Osteocyte (in vitro differentiated cells): ENCODE data around the gene TRA2B. TPM values are rescaled to one million over a fixed set of nuclear protein-coding genes. Genes with fewer than 3 reads are reported as not detected.

ENCODE experiments used
- DNase-seq: peaks from one replicate; pipeline ENCODE4 v3.0.0; 2021; ENCODE audit warnings: mixed read lengths; ENCODE audit not compliant: unreplicated experiment; ENCODE audit errors: extremely low spot score
- H3K27ac Mint-ChIP-seq: one replicate; pipeline ENCODE4 v1.8.0; 2021; ENCODE audit warnings: mild to moderate bottlenecking, mixed read lengths; ENCODE audit not compliant: unreplicated experiment
- H3K27me3 Mint-ChIP-seq: one replicate; pipeline ENCODE4 v1.8.0; 2021; ENCODE audit warnings: mixed read lengths; ENCODE audit not compliant: unreplicated experiment
- H3K36me3 Mint-ChIP-seq: one replicate; pipeline ENCODE4 v1.8.0; 2021; ENCODE audit warnings: mixed read lengths; ENCODE audit not compliant: unreplicated experiment
- H3K4me1 Mint-ChIP-seq: one replicate; pipeline ENCODE4 v1.8.0; 2021; ENCODE audit warnings: mixed read lengths; ENCODE audit not compliant: unreplicated experiment
- H3K4me3 Mint-ChIP-seq: one replicate; pipeline ENCODE4 v1.8.0; 2021; ENCODE audit warnings: mild to moderate bottlenecking, moderate library complexity, mixed read lengths; ENCODE audit not compliant: unreplicated experiment
- H3K9me3 Mint-ChIP-seq: one replicate; pipeline ENCODE4 v1.8.0; 2021; ENCODE audit warnings: mixed read lengths; ENCODE audit not compliant: unreplicated experiment
- CTCF ChIP-seq: fragments of 200-600 bp; sonication (generic); IDR thresholded peaks from 2 replicates; pipeline ENCODE4 v1.5.0; 2021; ENCODE audit warnings: antibody characterized with exemption, mild to moderate bottlenecking, moderate library complexity
- total RNA-seq: library from RNA; stranded (reverse); gene quantifications from 2 replicates; pipeline ENCODE4 v1.2.1, GENCODE V29; 2021

Gene TRA2B
- total RNA-seq, 1 donor from 2014 or later = 113 TPM

- Mint-ChIP-seq H3K36me3 (no peaks in the 10 kb centered on the region), H3K27ac (no peak overlapping the region), H3K27me3 (peaks cover 2% of the 10 kb centered on the region), H3K9me3 (no peaks in the 10 kb centered on the region), H3K4me3 (no peak overlapping the region), H3K4me1 (peaks cover 2% of the 10 kb centered on the region)
- no peak for DNase-seq
- TF ChIP-seq CTCF = no peak
These were observed 58.9 kb downstream of the TRA2B start for GRCh38 chr3:185878920-185879319.

GRCh38 chr3:185874119-185874518 is 63.7 kb downstream of the TRA2B start:
- Mint-ChIP-seq H3K4me3 (no peak overlapping the region), H3K27ac (no peak overlapping the region), H3K36me3 (no peaks in the 10 kb centered on the region), H3K9me3 (no peaks in the 10 kb centered on the region), H3K4me1 (peaks cover 2% of the 10 kb centered on the region), H3K27me3 (peaks cover 5% of the 10 kb centered on the region)
- DNase-seq = no peak
- TF ChIP-seq CTCF = no peak

GRCh38 chr3:185867650-185868049 is 70.2 kb downstream of the TRA2B start:
- Mint-ChIP-seq H3K36me3 (peaks cover 3% of the 10 kb centered on the region), H3K27me3 (peaks cover 13% of the 10 kb centered on the region), H3K27ac (no peak overlapping the region), H3K4me1 (no peaks in the 10 kb centered on the region), H3K4me3 (no peak overlapping the region), H3K9me3 (peaks cover 5% of the 10 kb centered on the region)
- DNase-seq = no peak
- no peak for TF ChIP-seq CTCF

GRCh38 chr3:185866995-185867394 is 70.8 kb downstream of the TRA2B start:
- peaks cover 3% of the 10 kb centered on the region for H3K36me3 Mint-ChIP-seq
- DNase-seq = no peak
- H3K4me3 Mint-ChIP-seq = no peak overlapping the region
- TF ChIP-seq CTCF = no peak
- no peak overlapping the region for H3K27ac Mint-ChIP-seq
- peaks cover 13% of the 10 kb centered on the region for H3K27me3 Mint-ChIP-seq
- H3K9me3 Mint-ChIP-seq = peaks cover 5% of the 10 kb centered on the region
- H3K4me1 Mint-ChIP-seq = no peaks in the 10 kb centered on the region

- DNase-seq = no peak
- no peak for TF ChIP-seq CTCF
- no peak overlapping the region for H3K27ac Mint-ChIP-seq
- H3K9me3 Mint-ChIP-seq = peaks cover 5% of the 10 kb centered on the region
- no peaks in the 10 kb centered on the region for H3K4me1 Mint-ChIP-seq
- H3K4me3 Mint-ChIP-seq = no peak overlapping the region
- peaks cover 13% of the 10 kb centered on the region for H3K27me3 Mint-ChIP-seq
- H3K36me3 Mint-ChIP-seq = peaks cover 3% of the 10 kb centered on the region
These were observed 71.3 kb downstream of the TRA2B start for GRCh38 chr3:185866555-185866954.

Other genes starting within 250 kb of the TRA2B start
- gene IGF2BP2, start 113.0 kb downstream of the TRA2B start, total RNA-seq = 96.7 and 101 TPM in 2 replicates
- gene ETV5, start 171.1 kb upstream of the TRA2B start, total RNA-seq = 58.4 and 63.6 TPM in 2 replicates